Mesodermal cell (in vitro differentiated cells): Measurements from ENCODE around the gene CCDC85C.
"Not testable (repeated sequence)": the region's sequence is repeated elsewhere in the genome, so short reads cannot be mapped to it uniquely, and the experiment has no call there.

Source experiments
- H3K27ac ChIP-seq: 2 replicates; pipeline ENCODE4 v1.7.0; 2013; ENCODE audit warnings: mild to moderate bottlenecking, low read depth, low read length, moderate library complexity; ENCODE audit not compliant: severe bottlenecking
- H3K36me3 ChIP-seq: 2 replicates; pipeline ENCODE4 v1.7.1; 2013; ENCODE audit warnings: mild to moderate bottlenecking, low read length, moderate library complexity; ENCODE audit not compliant: control insufficient read depth, insufficient read depth
- H3K4me1 ChIP-seq: one replicate; pipeline ENCODE4 v1.7.1; 2013; ENCODE audit warnings: mild to moderate bottlenecking, low read length; ENCODE audit not compliant: insufficient read depth, control insufficient read depth, poor library complexity, severe bottlenecking
- H3K4me3 ChIP-seq: 2 replicates; pipeline ENCODE4 v1.7.0; 2013; ENCODE audit warnings: low read length, control low read depth, mild to moderate bottlenecking; ENCODE audit not compliant: insufficient read depth, poor library complexity, severe bottlenecking; ENCODE audit errors: extremely low read depth
- H3K9me3 ChIP-seq: 2 replicates; pipeline ENCODE4 v1.7.1; 2013; ENCODE audit warnings: mild to moderate bottlenecking, low read length, moderate library complexity; ENCODE audit not compliant: control insufficient read depth
- WGBS, 2 experiments: methylation state at CpG; one replicate each; pipeline ENCODE4 v1.1.5; 2013; ENCODE audit warnings: missing lambda C conversion rate in 2 of 2; ENCODE audit not compliant: insufficient coverage in 2 of 2; 5-methylcytosine and 5-hydroxymethylcytosine counted together

Gene CCDC85C

GRCh38 chr14:99644035-99644587 lies 40.1 kb upstream of the CCDC85C start:
- H3K4me3 ChIP-seq = no peak overlapping the region
- H3K9me3 ChIP-seq = no peaks in the 10 kb centered on the region
- no peak overlapping the region for H3K27ac ChIP-seq
- H3K36me3 ChIP-seq = no peaks in the 10 kb centered on the region
- no peaks in the 10 kb centered on the region for H3K4me1 ChIP-seq
- 87 to 89% methylated on average over 8 to 10 of the region's 11 CpGs for WGBS, 2 experiments

GRCh38 chr14:99643343-99643742 lies 39.3 kb upstream of the CCDC85C start:
- no peaks in the 10 kb centered on the region for H3K36me3 ChIP-seq
- no peak overlapping the region for H3K4me3 ChIP-seq
- WGBS, 2 experiments = 75 to 78% methylated on average over 5 of the region's 6 CpGs
- no peak overlapping the region for H3K27ac ChIP-seq
- no peaks in the 10 kb centered on the region for H3K9me3 ChIP-seq
- H3K4me1 ChIP-seq = no peaks in the 10 kb centered on the region

- not testable (repeated sequence) for H3K27ac ChIP-seq, H3K4me1 ChIP-seq, H3K4me3 ChIP-seq, H3K9me3 ChIP-seq, H3K36me3 ChIP-seq
- WGBS, 2 experiments = 95 to 97% methylated on average over 4 to 5 of the region's 5 CpGs
Observed at GRCh38 chr14:99642771-99643170, 38.8 kb upstream of the CCDC85C start.

- 91 to 100% methylated on average over 4 to 6 of the region's 7 CpGs for WGBS, 2 experiments
Observed at GRCh38 chr14:99637624-99638023, 33.6 kb upstream of the CCDC85C start.

DNA sequence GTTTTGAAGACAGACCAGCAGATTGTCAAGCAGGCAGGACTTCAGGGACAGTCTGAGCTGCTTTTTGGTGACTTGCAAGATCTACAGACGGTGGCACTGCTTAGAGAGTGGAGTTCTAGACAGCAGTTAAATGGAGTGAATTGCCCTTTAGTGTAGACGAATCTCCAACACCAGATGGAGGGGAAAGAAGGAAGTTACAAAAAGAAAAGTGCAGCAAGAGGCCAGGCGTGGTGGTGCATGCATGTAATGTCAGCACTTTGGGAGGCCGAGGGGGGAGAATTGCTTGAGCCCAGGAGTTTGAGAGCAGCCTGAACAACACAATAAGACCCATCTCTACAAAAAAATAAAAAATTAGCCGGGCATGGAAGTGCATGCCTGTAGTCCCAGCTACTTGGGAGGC lies 32.5 kb upstream of the CCDC85C start:
- no peak overlapping the region for H3K27ac ChIP-seq
- H3K4me3 ChIP-seq = no peak overlapping the region
- 74 to 88% methylated on average over 3 to 4 of the region's 5 CpGs for WGBS, 2 experiments
- H3K36me3 ChIP-seq = no peaks in the 10 kb centered on the region
- H3K9me3 ChIP-seq = no peaks in the 10 kb centered on the region
- no peaks in the 10 kb centered on the region for H3K4me1 ChIP-seq

More at GRCh38 chr14:99637624-99638023, 33.6 kb upstream of the CCDC85C start:
- no peaks in the 10 kb centered on the region for H3K9me3 ChIP-seq
- H3K4me1 ChIP-seq = no peaks in the 10 kb centered on the region
- H3K36me3 ChIP-seq = no peaks in the 10 kb centered on the region
- no peak overlapping the region for H3K4me3 ChIP-seq
- H3K27ac ChIP-seq = no peak overlapping the region

DNA sequence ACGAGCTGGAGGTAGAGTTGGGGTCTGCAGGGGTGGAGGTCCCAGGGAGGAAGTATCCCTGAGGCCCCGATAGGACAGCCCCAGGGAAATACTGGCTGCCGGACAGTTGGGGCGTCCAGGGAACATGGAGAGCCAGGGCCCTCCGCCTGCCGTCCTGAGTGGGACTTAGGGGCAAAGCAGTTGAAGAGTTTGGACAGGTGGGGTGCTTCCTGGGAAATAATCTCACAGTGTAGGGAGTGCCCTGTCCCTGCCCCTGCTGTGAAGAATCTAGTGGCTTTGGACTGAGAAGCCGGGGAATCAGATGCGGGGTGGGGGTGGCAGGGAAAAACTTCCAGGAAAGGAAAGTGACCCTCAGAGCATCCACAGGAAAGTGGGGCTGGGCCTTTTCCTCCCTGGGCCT lies 31.1 kb upstream of the CCDC85C start:
- Histone ChIP-seq H3K4me1 (no peaks in the 10 kb centered on the region), H3K4me3 (no peak overlapping the region), H3K27ac (no peak overlapping the region), H3K36me3 (no peaks in the 10 kb centered on the region), H3K9me3 (no peaks in the 10 kb centered on the region)
- 87 to 88% methylated on average over 8 of the region's 8 CpGs for WGBS, 2 experiments

DNA sequence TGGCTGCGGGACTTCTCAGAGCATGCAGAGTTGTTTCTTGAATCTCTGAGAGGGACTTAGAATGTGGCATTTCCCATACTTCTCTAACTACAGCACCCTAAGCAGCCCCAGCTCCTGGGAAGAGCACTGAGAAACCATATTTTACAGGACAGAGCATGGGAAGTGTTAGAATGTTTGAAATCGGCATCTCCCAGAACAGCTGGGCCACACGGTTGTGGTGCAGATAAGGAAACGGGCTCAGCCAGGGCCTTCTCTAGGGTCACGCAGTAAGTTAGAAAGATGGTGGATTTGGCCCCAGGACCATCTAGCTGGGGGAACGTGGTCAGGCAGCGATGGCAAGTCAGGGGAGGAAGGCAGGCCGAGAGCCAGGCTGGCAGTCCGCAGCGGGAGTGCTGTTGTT lies 30.4 kb upstream of the CCDC85C start:
- no peaks in the 10 kb centered on the region for H3K9me3 ChIP-seq
- no peaks in the 10 kb centered on the region for H3K36me3 ChIP-seq
- no peaks in the 10 kb centered on the region for H3K4me1 ChIP-seq
- 83 to 88% methylated on average over 7 to 8 of the region's 10 CpGs for WGBS, 2 experiments
- no peak overlapping the region for H3K4me3 ChIP-seq
- H3K27ac ChIP-seq = peak overlapping the region; percentile 16

DNA sequence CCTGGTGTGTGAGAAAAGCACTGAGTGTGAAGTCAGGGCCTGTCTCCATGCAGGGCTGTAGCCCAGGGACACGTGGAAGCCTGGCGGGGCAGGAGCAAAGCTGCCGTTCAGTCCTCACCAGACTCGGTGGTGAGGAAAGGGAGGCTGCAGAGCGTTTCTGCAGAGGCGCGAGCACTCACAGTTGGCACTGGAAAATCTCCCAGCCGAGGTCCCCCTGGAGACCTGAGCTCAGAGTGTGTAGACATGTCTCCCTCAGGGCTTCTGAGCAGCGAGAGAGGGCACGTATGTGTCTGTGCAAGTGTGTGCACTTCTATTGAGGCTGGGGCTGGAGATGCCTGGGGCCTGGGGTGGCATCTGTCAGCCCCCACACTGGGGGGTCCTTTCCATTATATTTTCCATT lies 29.9 kb upstream of the CCDC85C start:
- H3K9me3 ChIP-seq = no peaks in the 10 kb centered on the region
- no peaks in the 10 kb centered on the region for H3K36me3 ChIP-seq
- 82 to 85% methylated on average over 7 to 9 of the region's 10 CpGs for WGBS, 2 experiments
- H3K4me1 ChIP-seq = no peaks in the 10 kb centered on the region
- H3K4me3 ChIP-seq = no peak overlapping the region
- no peak overlapping the region for H3K27ac ChIP-seq

- WGBS, 2 experiments = 91 to 92% methylated on average over 3 of the region's 3 CpGs
- H3K9me3 ChIP-seq = no peaks in the 10 kb centered on the region
- H3K27ac ChIP-seq = no peak overlapping the region
- H3K36me3 ChIP-seq = no peaks in the 10 kb centered on the region
- H3K4me3 ChIP-seq = no peak overlapping the region
- no peaks in the 10 kb centered on the region for H3K4me1 ChIP-seq
Observed at GRCh38 chr14:99633141-99633540, 29.1 kb upstream of the CCDC85C start.

- Histone ChIP-seq H3K36me3 (no peaks in the 10 kb centered on the region), H3K9me3 (no peaks in the 10 kb centered on the region), H3K27ac (no peak overlapping the region), H3K4me3 (no peak overlapping the region), H3K4me1 (no peaks in the 10 kb centered on the region)
- WGBS, 2 experiments = 84 to 88% methylated on average over 7 of the region's 9 CpGs
Observed at GRCh38 chr14:99632410-99633035, 28.5 kb upstream of the CCDC85C start.

DNA sequence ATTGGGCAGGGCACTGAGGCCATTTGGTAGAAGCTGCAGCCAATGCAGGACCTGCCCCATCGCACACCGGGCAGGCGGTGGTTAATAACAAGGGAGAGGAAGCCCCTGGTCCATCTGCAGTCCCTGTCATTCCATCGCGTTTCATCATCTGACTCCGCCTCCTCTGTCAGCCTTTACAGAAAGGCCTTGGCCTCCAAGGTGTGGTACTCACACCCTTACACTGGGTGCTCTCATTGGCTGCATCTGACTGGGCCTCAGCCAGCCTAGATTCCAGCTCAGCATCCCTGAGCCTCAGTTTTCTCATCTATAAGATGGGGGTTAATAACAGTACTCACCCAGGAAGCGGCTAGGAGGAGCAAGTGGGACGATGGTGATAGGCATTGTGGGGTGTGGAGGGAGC lies 26.2 kb upstream of the CCDC85C start:
- Histone ChIP-seq H3K27ac (no peak overlapping the region), H3K4me1 (no peaks in the 10 kb centered on the region), H3K4me3 (no peak overlapping the region), H3K9me3 (no peaks in the 10 kb centered on the region), H3K36me3 (no peaks in the 10 kb centered on the region)
- WGBS, 2 experiments = 60 to 63% methylated on average over 6 to 8 of the region's 8 CpGs
